Fibroblast of upper back skin (primary cell): ENCODE measurements around the gene RUNX3.

ENCODE experiments used
- DNase-seq: peaks from one replicate; pipeline ENCODE4 v3.0.0-alpha.2; 2013

Gene RUNX3

DNA sequence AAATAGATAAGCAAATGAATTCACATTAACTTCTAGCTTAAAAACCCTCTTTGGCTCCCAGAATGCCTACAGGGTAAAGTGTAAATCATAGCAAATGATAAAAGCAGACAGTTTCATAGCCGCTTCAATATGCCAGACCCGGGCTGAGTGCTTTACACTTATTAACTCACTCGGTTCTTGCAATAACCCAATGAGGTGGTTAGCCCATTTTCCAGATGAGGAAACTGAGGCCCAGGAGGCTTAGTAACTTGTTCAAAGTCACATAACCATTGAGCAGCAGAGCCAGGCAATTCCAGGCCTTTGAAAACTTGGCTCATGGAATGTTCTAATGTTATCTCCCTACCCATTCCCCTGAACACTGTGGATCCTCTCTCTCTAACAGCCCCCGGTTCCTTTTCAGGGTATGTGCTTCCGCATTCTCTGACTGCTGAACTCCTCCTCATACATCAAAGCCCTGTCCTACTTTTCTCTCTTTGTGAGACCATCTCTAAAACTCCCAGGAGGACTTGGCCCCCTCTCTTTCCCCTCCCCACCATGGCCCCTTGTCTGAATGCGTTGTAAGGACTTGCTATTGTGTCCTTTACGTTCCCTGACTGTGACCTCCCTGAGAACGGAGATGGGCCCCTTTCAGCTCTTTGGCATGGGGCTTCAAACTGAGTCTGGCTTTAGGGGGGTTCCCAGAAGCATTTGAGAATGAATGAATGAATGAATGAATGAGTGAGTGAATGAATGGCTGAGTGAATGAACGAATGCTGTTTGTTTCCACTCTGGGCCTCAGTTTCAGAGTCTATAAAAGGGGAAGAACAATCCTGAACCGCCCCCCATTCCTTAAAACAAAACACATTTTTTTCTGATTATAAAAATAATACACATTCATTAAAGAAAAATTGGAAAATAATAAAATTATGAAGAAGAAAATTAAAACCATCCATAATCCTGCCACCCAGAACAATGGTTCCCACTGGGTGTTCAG lies 15.6 kb upstream of the RUNX3 start:
- DNase-seq: no peak

DNA sequence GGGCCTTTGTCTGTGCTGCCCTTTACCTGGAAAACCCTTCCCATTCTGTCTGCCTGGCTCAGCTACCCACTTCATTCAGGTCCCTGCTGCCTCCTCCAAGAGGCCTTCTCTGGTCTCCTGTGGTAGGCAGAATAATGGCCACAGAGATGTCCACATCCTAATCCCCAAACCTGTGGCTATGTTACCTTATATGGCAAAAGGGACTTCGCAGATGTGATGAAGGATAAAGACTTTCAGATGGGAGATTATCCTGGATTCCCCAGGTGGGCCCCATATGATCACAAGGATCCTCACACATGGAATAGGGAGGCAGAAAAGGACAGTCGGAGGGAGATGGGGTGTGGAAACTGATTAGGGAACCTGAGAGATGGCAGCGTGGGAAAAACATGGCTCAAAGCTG lies 14.2 kb upstream of the RUNX3 start:
- DNase-seq: no peak

DNA sequence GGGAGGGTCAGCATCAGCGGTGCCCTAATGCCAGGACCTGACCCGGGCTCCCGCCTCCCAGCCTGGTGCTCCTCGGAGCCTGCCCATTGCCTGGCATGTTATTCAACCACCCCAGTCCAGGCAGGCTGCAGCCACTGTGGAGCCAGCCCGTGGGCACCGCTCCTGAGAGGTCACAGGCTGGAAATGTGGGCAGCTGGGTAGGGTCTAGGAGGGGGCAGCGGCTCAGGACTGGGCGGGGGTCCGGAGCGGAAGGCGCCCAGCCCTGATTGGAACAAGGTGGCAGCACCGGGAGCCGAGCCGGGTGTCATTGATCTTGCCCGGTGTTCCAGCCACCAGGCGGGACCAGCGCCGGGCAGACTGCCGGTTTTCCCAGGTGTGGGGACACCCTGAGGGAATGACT lies 12.7 kb upstream of the RUNX3 start:
- no peak for DNase-seq

DNA sequence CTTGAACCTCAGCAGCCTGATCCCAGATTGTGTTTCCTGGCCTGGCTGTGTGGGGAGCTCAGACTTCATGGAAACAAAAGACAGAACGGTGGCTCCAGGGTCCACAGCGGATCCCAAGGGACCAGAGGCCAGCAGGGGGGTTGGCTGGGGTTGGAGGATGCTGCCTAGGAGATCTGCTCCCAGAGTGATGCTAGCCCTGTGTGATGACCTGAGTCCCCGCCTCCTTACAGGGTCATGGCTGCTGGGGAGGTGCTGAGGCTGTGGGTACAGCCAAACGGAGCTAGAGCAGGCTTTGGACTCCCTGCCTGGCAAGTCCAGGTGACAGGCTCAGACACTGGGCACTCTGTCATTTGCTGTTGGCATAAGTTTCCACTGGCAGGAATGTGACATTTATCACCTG lies 11.5 kb upstream of the RUNX3 start:
- DNase-seq: no peak

DNA sequence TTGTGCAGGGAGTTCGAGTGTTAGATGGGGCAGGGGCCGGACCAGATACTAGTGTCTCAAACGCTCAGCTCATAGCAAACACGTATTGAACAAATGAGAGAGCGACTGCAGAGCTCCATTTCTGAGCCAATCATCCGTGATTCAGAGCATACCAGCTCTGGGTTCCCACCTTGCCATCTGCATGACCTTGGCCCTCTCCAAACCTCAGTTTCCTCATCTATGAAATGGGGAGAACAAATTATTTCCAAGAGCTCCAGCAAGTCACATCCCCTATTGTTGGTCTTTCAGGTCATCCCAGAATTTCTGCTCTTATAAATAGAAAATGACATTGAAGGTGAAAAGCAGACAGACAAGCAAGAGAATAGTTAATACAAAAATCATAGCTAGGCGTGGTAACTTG lies 10.2 kb upstream of the RUNX3 start:
- DNase-seq: no peak

DNA sequence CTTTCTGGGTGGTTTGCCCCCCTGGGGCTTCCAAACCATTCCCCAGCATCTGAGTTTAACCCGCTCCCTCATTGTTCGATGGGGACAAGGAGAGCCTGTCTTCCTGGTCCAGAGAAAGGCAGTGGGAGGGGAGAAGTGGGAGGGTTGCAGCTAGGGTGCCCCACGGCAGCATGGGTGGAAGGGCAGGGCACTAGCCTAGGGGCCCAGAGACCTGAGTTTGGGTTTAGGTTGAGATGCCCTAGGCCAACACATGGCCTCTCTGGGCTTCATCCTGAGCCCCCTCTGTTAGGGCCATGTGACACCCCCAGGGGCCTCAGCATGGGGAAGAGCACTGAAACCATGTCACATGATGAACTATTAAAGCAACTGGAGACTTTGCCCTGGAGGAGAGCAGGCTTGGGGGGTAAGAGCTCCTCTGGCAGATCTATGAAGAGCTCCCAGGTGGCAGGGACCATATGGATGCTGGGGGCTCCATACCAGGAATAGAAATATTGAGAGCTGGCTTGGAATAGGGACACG lies 9.7 kb upstream of the RUNX3 start:
- DNase-seq: no peak

DNA sequence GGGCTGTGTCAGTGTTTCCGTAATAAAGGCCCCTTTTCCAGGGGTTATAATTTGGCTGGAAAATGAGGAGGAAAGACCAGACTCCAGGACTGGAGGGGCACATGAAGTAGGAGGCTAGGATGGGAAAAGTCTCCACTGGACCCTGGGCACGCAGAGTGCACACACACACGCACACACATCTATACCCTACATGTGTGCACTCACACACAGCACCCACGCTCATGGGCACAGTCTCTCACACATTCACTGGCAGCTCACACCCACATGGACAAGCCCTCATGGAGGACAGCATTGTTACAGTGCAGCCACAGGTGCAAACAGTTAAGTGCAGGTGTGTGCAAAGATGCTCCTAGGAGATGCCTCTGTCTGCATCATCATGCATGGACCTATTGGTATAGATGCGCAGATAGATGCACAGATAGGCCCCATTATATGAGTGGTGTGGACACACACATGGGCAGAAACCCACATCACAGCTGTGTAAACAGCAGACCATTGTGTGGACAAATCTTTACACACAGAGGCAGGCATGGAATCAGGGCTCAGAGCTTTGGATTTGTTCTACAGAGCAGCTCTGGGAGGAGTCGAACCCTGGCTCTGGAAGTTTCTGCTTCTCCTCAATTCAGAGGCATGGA lies 9.1 kb upstream of the RUNX3 start:
- no peak for DNase-seq

DNA sequence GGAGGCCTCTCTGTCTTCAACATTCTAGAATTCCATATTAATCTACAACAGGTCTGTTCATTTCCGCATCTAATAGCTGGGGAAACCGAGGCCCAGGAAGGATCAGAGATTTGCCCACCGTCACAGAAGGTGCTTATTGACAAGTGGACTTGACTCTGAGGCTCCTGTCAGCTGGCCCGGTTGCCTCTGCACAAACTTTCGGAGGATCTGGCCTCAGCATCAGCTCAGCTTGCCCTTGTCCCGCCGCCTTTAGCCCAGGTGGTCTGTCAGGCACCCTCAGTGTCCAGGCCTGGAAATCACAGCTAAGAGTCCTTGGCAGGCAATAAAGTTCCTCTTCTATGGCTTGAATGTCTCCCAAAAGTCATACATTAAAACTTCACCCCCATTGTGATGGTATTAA lies 8.2 kb upstream of the RUNX3 start:
- DNase-seq: no peak

DNA sequence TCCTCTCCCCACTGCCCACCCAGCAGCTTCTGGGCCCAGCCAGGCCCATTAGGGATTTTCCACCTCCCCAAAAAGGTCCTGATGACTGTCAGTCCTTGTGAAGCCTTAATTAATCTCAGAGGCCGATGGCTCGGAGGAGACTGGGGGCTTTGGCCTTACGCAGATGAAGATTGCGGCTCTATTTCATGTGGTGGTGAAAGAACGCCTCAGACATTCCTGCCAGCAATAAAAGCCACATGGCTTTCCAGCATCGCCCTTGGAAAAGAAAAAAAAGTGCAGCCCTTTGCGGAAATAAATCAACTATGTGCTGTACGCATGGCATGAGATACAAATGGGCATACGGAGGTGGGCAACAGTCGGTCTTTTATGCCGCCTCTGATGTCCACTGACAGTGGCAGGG lies 6.6 kb upstream of the RUNX3 start:
- peak; percentile 69 for DNase-seq

DNA sequence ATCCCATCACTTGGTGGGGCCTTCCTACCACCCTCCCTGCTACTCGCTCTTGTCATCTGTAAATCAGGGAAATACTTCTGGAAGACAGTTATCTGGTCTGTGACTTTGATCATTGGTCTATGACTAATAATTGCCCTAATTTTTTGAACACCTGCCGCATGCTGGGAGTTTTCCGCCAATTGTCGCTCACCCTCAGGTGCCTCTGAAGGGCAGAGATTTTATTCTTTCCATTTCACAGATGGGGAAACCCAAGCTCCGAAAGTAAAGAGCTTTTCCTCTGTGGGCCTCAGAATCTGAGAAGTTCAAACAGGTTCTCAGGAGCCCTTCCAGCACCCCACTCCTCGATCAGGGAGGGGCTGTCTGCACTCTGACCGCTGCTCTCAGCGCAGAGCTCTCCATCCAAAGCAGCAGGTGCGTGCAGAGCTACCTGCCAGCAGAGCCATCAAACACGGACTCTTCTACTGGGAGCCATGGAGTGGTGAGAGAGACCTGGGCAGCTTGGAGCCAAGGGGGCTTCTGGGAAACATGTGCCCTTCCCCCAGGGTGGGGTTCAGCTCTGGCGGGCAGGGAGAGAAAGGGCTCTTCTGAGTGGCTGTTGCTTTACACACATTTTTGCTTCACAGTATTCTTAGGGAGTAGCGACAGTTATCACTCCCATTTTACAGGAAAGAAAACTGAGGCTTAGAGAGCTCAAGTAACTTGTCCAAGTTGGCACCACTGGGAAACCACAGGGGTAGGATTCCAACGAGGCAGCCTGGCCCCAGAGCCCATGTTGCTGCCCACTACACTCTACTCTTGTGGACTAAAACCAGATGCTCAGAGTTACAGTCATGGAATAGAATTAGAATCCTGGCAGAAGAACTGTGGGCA lies 5.8 kb upstream of the RUNX3 start:
- DNase-seq: no peak

DNA sequence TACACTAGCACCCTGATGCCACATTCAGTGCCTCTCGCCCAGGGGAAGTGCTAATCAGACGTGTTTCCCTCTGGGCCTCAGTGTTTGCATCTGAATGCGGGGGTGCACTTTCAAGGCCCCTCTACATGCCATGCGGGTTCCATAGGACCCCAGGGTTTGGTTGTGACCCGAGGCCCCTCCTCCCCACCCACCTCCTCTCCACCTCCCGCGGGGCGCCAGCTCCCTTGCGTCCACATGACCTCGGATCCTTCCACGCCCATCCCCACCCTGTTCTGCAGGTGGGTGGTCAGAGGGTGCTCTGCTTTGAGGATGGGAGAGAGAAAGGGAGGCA lies 5.1 kb upstream of the RUNX3 start:
- no peak for DNase-seq

DNA sequence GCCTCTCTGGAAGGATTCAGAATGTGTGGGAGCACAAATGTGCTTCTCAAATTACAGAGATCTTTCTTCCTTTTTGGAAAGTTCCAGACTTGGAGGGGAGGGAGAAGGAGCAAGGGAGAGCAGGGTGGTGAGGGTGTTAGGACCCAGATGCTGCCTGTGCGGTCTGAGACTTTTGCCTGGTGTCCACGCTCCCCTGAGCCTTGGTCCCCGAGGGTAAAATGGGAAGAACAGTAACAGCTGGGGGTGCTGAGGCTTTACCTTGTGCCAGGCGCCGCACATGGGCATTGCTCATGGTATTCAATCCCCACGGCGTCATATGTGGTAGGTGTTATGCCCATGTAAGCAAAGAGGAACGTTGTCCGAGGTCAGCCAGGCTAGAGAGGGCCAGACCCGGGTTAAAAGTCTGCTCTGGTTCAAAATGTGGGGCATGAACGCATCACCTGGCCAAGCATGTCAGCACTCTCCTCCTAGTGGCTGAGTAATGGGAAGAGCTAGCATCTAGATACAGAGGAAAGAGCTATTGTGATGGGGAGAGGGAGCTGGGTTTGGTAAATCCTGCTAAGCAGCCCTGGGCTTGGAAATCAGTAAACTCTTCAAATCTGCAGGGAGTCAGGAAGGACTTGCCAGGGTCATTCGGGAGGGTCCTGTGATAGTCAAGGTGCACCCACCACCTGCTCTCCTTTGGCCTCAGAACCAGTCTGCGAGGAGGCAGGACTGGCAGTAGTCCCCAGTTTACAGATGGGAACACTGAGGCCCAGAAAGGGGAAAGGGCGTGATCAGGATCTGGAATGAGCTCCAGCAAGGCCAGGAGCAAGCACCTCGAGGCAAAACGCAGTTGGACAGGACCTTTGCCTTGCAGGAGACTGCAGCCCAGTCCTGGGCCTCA lies 4.5 kb upstream of the RUNX3 start:
- DNase-seq: no peak

DNA sequence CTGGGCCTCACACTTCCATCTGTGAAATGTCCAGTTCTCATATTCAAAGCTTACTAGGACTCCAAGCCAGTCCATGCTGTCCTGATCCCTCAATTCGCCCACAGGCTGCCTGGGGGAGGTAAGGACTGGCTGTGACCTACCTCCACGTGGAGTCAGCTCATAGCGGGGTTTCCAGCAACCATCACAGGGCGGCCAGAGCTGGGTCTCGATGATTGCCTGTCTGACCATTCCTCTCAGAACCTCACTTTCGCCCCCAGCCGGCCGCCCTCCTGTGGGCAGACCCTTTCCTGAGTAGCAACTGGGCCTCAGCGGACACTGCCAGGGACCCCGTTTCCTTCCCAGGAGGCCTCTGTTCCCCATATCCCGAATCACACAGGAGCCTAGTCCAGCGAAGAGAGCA lies 3.4 kb upstream of the RUNX3 start:
- DNase-seq: no peak

DNA sequence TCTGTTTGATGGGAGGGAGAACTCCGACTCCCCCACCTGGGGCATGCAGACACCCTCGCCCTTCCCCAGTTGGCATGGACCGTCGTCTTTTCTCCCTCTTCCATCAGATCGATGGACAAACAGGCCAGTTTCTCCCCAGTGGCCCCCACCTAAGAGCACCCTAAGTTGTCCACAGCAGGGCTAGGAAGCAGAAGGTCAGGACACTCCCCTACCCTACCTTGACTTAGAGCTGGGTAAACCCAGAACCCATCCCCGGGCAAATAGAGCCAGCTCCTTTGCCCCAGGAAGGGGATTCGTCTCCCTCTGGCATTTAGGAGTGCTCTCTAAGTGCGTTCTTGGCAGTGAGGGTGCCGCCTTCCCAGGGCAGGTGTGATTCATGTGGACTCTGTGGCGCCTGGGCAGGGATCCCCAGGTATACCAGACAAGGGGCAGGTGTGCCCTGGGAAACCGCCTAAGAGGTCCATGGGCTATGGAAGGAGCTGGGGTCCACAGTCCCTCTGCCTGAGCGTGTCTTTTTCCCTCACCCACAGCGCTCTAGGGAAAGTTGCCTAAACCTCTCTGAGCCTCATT lies 2.7 kb upstream of the RUNX3 start:
- DNase-seq: no peak

DNA sequence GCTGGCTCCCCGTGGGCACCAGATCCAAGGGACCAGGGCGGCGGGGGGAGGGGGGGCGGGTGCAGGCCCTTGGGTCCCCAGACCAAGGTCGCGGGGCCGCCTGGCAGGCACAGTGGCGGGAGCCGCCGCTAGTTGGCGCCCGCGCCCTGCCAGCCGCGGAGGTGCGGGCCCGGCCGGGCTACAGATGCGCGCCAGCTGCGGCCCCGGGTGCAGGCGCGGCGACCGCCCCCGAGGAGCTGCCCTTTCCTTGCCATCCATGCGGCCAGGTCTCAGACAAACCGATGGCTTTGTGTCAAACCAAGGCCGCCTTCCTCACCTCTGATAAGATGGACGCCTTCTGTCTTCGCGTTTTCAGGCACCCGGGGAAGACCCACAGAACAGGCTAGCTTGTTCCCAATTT lies 2.2 kb upstream of the RUNX3 start:
- no peak for DNase-seq

DNA sequence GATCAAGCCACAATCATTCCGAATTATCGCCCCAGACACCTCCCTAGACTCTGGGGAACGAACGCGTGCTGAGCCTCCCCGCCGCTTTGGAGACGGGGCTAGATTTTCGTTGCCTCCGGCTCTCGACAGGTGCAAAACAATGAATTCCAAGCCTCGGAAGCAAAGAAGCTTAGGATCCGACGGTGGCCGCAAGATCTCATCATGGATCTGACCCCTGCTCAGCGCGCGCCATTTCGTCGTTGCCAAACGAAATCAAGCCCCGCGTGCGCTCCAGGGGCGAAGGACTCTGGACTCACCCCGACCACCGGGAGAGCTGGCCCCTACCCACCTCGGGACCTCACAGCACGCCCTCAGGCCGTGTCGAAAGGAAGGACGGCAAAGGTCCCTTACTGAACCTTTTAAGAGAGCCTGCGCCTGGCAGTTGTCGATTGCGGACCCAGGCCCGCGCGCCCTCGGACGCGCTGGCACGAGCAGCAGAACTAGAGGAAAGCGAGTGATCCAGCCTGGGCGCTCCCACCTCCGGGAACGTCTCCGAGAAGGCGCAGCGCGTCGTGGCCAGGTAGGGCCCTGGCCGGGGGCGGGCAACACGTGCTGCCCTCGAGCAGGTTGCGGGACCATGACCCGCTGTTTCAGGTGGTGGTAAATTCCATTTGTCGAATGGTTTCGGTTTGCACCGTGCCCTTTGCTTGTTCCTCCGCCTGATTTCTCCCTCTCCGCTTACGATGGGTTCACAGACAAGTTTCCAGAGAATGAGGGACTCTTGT lies 1.6 kb upstream of the RUNX3 start:
- DNase-seq: no peak

DNA sequence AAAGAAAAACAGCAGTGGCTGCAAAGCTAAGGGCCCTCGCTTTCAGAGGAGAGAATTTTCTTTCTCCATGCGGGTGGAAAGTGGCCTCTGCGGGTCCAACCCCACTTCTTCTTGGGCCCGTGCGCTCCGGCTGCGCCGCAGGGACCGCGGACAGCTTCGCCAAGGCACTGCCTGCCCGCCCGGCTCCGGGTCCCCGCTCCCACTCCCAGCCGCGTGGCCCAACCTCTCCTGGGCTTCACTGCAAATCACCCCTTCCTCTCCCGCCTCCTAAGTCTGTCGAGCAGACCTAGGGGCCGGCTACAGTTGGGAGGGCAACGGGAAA lies 1.0 kb upstream of the RUNX3 start:
- DNase-seq: no peak

DNA sequence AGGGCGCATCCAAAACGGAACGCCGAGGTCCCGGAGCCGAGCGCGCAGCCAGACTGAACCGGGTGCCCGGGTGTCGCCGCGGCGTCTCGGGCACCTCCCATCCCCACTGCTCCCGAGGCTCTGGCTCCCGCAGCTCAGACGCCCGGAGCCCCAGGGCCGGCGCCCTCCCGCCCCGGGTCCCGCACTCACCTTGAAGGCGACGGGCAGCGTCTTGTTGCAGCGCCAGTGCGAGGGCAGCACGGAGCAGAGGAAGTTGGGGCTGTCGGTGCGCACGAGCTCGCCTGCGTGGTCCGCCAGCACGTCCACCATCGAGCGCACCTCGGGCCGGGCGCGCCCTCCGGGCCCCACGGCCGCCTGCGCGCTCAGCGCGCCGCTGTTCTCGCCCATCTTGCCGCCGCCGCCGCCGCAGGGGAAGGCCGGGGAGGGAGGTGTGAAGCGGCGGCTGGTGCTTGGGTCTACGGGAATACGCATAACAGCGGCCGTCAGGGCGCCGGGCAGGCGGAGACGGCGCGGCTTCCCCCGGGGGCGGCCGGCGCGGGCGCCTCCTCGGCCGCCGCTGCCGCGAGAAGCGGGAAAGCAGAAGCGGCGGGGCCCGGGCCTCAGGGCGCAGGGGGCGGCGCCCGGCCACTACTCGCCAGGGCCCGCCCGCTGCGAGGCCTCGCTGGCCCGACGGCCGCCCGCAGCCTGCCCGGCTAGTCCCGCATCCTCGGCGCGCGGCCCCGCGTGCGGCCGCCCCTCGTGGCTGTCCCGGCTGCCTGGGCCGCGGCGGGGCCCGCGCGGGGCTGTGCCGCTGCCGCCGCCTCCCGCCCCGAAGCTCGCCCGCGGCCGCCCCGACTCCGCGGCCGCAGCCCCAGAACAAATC lies 447 bp downstream of the RUNX3 start:
- DNase-seq: no peak

DNA sequence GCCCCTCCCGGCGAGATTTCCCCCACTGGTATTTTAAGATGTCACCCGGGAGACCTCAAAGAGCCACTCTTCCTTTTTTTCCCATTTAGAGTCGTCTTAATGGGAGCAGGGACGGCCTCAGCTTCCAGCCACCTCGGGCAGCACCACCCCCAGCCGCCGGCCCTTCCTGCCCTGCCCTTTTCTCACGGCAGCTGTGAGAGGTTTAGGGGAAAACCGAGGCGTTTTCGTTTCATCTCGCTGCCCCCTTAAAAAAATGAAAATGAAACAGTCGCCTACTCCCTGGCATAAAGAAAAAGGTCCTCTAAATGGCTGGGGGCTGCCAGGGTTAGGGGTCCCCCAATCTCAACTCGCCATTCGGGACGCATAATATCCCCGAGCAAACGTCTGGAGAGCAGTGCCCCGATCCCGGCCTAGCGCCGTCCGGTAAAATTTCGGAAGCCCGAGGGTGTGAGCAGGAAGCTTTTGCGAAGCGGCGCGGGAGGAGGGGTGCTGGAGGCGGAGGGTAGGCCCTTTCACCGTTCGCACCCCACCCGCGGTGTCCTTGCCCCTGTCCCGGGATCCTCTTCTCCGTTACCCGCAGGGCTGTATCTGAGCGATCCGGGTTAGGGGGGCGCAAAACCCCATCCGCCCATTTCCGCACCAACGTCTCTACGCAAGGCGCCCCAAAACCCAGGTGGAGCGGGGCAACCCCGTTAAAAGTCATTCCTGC lies 1.2 kb downstream of the RUNX3 start:
- no peak for DNase-seq
